Psoas muscle (tissue), 8 donors: Measurements from ENCODE around the gene TPGS2. TPM values are rescaled to one million over a fixed set of nuclear protein-coding genes. Genes with fewer than 3 reads are reported as not detected.

ENCODE experiments used
- ATAC-seq, 4 donors: fragments of 200-7000 bp; cut with Tn5 transposase; one replicate each; pipeline ENCODE4 v1.9.1; 2020; ENCODE audit warnings: moderate library complexity in 3 of 4, mild to moderate bottlenecking in 2 of 4
- DNase-seq, 2 donors: peaks; one replicate each; pipeline ENCODE4 v3.0.0-alpha.2; 2020
- H3K27ac ChIP-seq: fragments of 200-600 bp; one replicate; pipeline ENCODE4 v1.8.0; 2022
- H3K27me3 ChIP-seq, 3 donors: fragments of 200-600 bp in 1 of 3; one replicate each; pipeline versions ENCODE4 v1.6.1 to v1.8.0; 2013 to 2022; ENCODE audit warnings: low read length in 2 of 3, mild to moderate bottlenecking in 2 of 3, moderate library complexity in 1 of 3; ENCODE audit not compliant: insufficient read depth in 3 of 3
- H3K36me3 ChIP-seq, 2 donors: fragments of 200-600 bp in 1 of 2; one replicate each; pipeline versions ENCODE4 v1.6.1 to v1.8.0; 2013 to 2022; ENCODE audit warnings: low read depth in 1 of 2, mild to moderate bottlenecking in 1 of 2, moderate library complexity in 1 of 2; ENCODE audit not compliant: insufficient read depth in 1 of 2
- H3K4me1 ChIP-seq: fragments of 200-600 bp; one replicate; pipeline ENCODE4 v1.8.0; 2022
- H3K4me3 ChIP-seq: fragments of 200-600 bp; one replicate; pipeline ENCODE4 v1.8.0; 2022; ENCODE audit warnings: mild to moderate bottlenecking
- H3K9me3 ChIP-seq: fragments of 200-600 bp; one replicate; pipeline ENCODE4 v1.8.0; 2022
- WGBS, 3 donors: extraction: QIAGEN DNeasy Blood & Tissue Kit; methylation state at CpG; one replicate each; pipeline versions ENCODE4 v1.1.6 to v1.1.7; 2013; 5-methylcytosine and 5-hydroxymethylcytosine counted together
- intact Hi-C, 2 donors: fragments of 100-400 bp; cut with DNase I; formaldehyde crosslinking; loops; one replicate each; pipeline versions ENCODE4 v1.11.0 to v1.14.2; 2022
- polyA plus RNA-seq, 3 donors: library from polyadenylated mRNA; stranded (reverse); fragments of 200-250 nt; gene quantifications; one replicate each; pipeline ENCODE4 v1.2.3, GENCODE V29; 2013
- total RNA-seq, 4 donors: library from RNA; stranded (reverse); fragmentation: NEBNext Ultra II Directional in 2 of 4; extraction: Animal tissue kit (Norgen Biotek cat#: 25700) in 2 of 4; gene quantifications; one replicate each; pipeline versions ENCODE4 v1.2.1 to v1.2.4, GENCODE V29; 2021 to 2023
- TF ChIP-seq, protein P1 (sequence below): fragments of 200-600 bp; IDR thresholded peaks from one replicate; pipeline ENCODE4 v1.8.0; 2022; ENCODE audit warnings: antibody characterized with exemption
- donor health status: healthy with polysubstance abuse.
- donor health status: DM: no; HTN: no; CAD: no; lungs with moderate emphysema.
- donor health status: Bipolar disorder and iron deficiency.
- donor health status: healthy.
- donor health status: DM: yes; HTN: yes; CAD: no.
- donor health status: DM: no; HTN: no; CAD: no.
- donor health status: DM: no; HTN: no; CAD: no.
- donor health status: DM: yes; HTN: yes; CAD: no.

Gene TPGS2
- total and polyA plus RNA-seq, 7 donors = 8.8 to 17.7 (median 13.5) TPM

DNA sequence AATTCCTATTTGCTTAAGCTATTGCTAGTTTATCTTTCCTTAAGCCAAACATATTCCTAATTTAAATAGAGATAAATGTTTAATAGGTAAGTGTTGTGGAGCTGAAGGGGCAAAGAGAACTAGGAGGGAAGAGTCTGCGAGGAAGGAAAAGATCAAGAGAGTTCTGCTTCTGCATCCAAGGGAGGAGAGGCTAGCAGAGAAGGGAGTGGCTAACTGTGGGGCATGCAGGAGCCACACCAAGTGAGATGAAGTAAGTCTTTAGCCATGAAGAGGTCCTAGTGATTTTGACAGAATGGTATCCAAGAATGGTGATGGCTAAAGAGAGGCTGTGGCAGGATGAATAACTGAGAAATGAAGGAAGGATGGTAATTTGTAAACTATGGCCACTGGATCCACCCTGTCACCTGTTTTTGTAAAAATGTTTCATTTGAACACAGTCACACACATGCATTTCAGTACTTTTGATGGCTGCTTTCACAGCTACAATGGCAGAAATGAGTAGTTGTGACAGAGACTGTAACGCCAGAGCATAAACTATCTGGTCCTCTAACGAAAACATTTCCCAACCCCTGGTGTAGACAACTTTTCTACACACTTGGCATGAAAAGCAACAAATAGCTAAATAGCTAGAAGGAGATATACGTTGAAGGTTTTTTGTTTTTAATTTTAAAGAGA is 15.6 kb downstream of the TPGS2 start:
- intact Hi-C loops = loop anchor here in 1 of 2 donors (2.0 kb wide), 1 partner anchor 42 kb away; no protein-coding TSS in a partner anchor
- no peak overlapping the region for H3K27ac ChIP-seq
- DNase-seq (no peak), ATAC-seq (no peak)
- H3K9me3 ChIP-seq = no peaks in the 10 kb centered on the region
- H3K27me3 ChIP-seq = no peaks in the 10 kb centered on the region
- H3K4me3 ChIP-seq = no peak overlapping the region
- no peaks in the 10 kb centered on the region for H3K4me1 ChIP-seq
- TF ChIP-seq, protein P1, sequence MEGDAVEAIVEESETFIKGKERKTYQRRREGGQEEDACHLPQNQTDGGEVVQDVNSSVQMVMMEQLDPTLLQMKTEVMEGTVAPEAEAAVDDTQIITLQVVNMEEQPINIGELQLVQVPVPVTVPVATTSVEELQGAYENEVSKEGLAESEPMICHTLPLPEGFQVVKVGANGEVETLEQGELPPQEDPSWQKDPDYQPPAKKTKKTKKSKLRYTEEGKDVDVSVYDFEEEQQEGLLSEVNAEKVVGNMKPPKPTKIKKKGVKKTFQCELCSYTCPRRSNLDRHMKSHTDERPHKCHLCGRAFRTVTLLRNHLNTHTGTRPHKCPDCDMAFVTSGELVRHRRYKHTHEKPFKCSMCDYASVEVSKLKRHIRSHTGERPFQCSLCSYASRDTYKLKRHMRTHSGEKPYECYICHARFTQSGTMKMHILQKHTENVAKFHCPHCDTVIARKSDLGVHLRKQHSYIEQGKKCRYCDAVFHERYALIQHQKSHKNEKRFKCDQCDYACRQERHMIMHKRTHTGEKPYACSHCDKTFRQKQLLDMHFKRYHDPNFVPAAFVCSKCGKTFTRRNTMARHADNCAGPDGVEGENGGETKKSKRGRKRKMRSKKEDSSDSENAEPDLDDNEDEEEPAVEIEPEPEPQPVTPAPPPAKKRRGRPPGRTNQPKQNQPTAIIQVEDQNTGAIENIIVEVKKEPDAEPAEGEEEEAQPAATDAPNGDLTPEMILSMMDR = no peak
- WGBS, 3 donors = 88 to 92% (median 90%) methylated on average over 4 of the region's 4 CpGs
- H3K36me3 ChIP-seq = peaks cover 0 to 46% of the 10 kb centered on the region in 2 donors

DNA sequence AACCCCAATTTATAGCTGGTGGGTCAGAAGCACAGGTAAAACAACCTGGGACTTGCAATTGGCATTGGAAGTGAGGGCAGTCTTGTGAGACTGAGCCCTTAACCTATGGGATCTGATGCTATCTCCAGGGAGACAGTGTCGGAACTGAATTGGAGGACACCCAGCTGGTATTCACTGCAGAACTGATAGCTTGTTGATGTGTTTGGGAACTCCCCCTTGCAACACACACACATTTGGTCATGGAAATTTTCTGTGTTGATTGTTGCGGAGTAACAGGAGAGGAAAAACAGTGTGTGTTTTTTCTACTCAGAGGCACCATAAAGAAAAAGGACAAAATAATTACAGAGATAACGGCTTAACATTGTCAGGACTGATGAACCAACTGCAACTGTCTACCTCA is 16.1 kb downstream of the TPGS2 start:
- intact Hi-C loops = loop anchor here in 1 of 2 donors (2.0 kb wide), 1 partner anchor 42 kb away; no protein-coding TSS in a partner anchor
- H3K27me3 ChIP-seq = no peaks in the 10 kb centered on the region
- WGBS, 3 donors = 80 to 84% (median 80%) methylated on average over 3 of the region's 3 CpGs
- no peak for ATAC-seq
- H3K4me1 ChIP-seq = no peaks in the 10 kb centered on the region
- no peaks in the 10 kb centered on the region for H3K9me3 ChIP-seq
- TF ChIP-seq, protein P1 = no peak
- H3K4me3 ChIP-seq = no peak overlapping the region
- DNase-seq = no peak
- H3K36me3 ChIP-seq = peaks cover 0 to 41% of the 10 kb centered on the region in 2 donors
- no peak overlapping the region for H3K27ac ChIP-seq

DNA sequence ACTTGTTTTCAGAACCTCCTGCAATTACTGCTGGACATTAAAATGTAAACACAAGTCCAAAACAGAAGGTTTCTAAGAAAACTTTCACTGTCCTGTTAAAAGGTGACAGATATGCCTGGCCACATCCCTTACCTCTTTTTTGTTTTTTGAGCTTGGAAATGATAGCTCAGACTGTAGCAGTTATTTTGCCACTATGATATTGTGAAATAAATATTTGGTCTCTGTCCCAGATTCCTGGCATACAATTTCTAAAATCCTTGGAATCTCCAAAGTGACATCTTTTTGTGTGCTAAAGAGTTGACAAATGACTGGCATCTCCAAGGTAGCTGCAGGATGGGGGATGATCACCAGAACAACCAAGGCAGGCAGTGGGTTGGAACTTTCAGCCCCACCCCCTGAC is 16.8 kb downstream of the TPGS2 start:
- Histone ChIP-seq H3K4me1 (no peaks in the 10 kb centered on the region), H3K27ac (no peak overlapping the region), H3K4me3 (no peak overlapping the region), H3K36me3 (peaks cover 0 to 33% of the 10 kb centered on the region in 2 donors), H3K9me3 (no peaks in the 10 kb centered on the region), H3K27me3 (no peaks in the 10 kb centered on the region)
- TF ChIP-seq, protein P1 = no peak
- ATAC-seq (no peak), DNase-seq (no peak)
- intact Hi-C loops = loop anchor here in 1 of 2 donors (2.0 kb wide), 1 partner anchor 41 kb away; no protein-coding TSS in a partner anchor

DNA sequence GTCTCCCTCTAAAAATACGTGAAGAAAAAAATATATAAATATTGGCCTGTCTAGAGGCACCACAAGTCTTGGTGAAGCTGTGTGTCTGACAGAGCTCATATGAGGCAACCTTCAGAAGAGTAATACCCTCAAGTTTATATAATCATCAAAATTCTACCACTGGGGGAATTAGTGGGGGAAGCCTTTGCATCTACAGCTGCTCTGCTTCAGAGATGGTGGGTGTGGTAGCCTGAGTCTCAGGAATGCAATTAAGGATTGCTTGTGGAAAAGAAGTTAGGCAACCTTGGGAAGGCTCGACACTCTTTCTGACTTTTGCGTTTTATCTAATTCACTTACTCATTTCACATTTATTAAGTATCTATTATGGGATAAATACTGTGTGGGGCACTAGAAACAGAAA is 17.4 kb downstream of the TPGS2 start:
- DNase-seq (no peak), ATAC-seq (no peak)
- Histone ChIP-seq H3K4me3 (no peak overlapping the region), H3K27me3 (no peaks in the 10 kb centered on the region), H3K27ac (no peak overlapping the region), H3K4me1 (no peaks in the 10 kb centered on the region), H3K9me3 (no peaks in the 10 kb centered on the region), H3K36me3 (peaks cover 0 to 30% of the 10 kb centered on the region in 2 donors)
- intact Hi-C loops = no loop called here
- TF ChIP-seq, protein P1 = no peak
- WGBS, 3 donors = 92 to 95% (median 93%) methylated on average over 3 of the region's 3 CpGs
